ENCODE data around the gene CAPN12. TPM values are rescaled to one million over a fixed set of nuclear protein-coding genes. Genes with fewer than 3 reads are reported as not detected.

CAPN12 gene
- polyA plus RNA-seq, 1 donor (not counting 4 experiments of a cell fraction or from before 2014, with no cell fraction given): 5.6 TPM

- Histone ChIP-seq H3K27me3 (ENCODE audit: control insufficient read depth, extremely low read depth, insufficient read depth, low read length) (no peaks in the 10 kb centered on the region), H3K4me2 (ENCODE audit: control insufficient read depth, extremely low read depth, insufficient read depth, low read depth, low read length) (no peak overlapping the region), H3K36me3 (ENCODE audit: control insufficient read depth in 2 of 2, extremely low read depth in 1 of 2, insufficient read depth in 2 of 2, low read length in 2 of 2) (peaks cover 21 to 36% of the 10 kb centered on the region in 2 experiments), H3K79me2 (ENCODE audit: control insufficient read depth, insufficient read depth, low read length) (peaks cover 1% of the 10 kb centered on the region), H3K27ac (ENCODE audit: control insufficient read depth, insufficient read depth, low read length) (no peak overlapping the region), H2AFZ (ENCODE audit: control insufficient read depth, low read length) (no peak overlapping the region), H3K4me3 (ENCODE audit: control insufficient read depth in 2 of 3, extremely low read depth in 1 of 3, insufficient read depth in 2 of 3, low read depth in 1 of 3, low read length in 3 of 3) (no peak overlapping the region), H3K9ac (ENCODE audit: control insufficient read depth, extremely low read depth, insufficient read depth, low read length) (no peak overlapping the region), H3K9me3 (ENCODE audit: control insufficient read depth, low read depth, low read length) (no peaks in the 10 kb centered on the region), H4K20me1 (ENCODE audit: control insufficient read depth, extremely low read depth, insufficient read depth, low read length) (no peaks in the 10 kb centered on the region), H3K4me1 (ENCODE audit: control insufficient read depth, extremely low read depth, insufficient read depth, low read length) (peaks cover 20% of the 10 kb centered on the region), H3K9me1 (ENCODE audit: control insufficient read depth, extremely low read depth, insufficient read depth, low read length) (peaks cover 3% of the 10 kb centered on the region)
- FAIRE-seq (no peak), DNase-seq (ENCODE audit: low read depth, low spot score) (no peak)
- dilution Hi-C loops (cut with MboI; ENCODE audit: extremely low pct_ligation_motif_present, low sequenced_read_pairs): no loop called here
- TF ChIP-seq EZH2 (IDR thresholded peaks at IDR 0.05; ENCODE audit: low read length) (no peak), CTCF (optimal IDR thresholded peaks at IDR 0.05 in 1 of 3, IDR thresholded peaks at IDR 0.05 in 1 of 3, conservative IDR thresholded peaks at IDR 0.05 in 1 of 3; ENCODE audit: extremely low read depth in 1 of 3, insufficient read depth in 2 of 3, low read length in 3 of 3) (no peak)
Observed at GRCh38 chr19:38731654-38732301, 12.5 kb downstream of the CAPN12 start.

- DNase-seq (ENCODE audit: low read depth, low spot score): no peak
- Histone ChIP-seq H3K27ac (ENCODE audit: control insufficient read depth, insufficient read depth, low read length) (no peak overlapping the region), H3K9ac (ENCODE audit: control insufficient read depth, extremely low read depth, insufficient read depth, low read length) (no peak overlapping the region), H3K4me1 (ENCODE audit: control insufficient read depth, extremely low read depth, insufficient read depth, low read length) (peaks cover 20% of the 10 kb centered on the region), H3K4me3 (ENCODE audit: control insufficient read depth in 2 of 3, extremely low read depth in 1 of 3, insufficient read depth in 2 of 3, low read depth in 1 of 3, low read length in 3 of 3) (no peak overlapping the region), H3K27me3 (ENCODE audit: control insufficient read depth, extremely low read depth, insufficient read depth, low read length) (no peaks in the 10 kb centered on the region), H4K20me1 (ENCODE audit: control insufficient read depth, extremely low read depth, insufficient read depth, low read length) (no peaks in the 10 kb centered on the region), H3K9me3 (ENCODE audit: control insufficient read depth, low read depth, low read length) (no peaks in the 10 kb centered on the region), H2AFZ (ENCODE audit: control insufficient read depth, low read length) (no peak overlapping the region), H3K79me2 (ENCODE audit: control insufficient read depth, insufficient read depth, low read length) (peaks cover 2% of the 10 kb centered on the region), H3K9me1 (ENCODE audit: control insufficient read depth, extremely low read depth, insufficient read depth, low read length) (peaks cover 3% of the 10 kb centered on the region), H3K36me3 (ENCODE audit: control insufficient read depth in 2 of 2, extremely low read depth in 1 of 2, insufficient read depth in 2 of 2, low read length in 2 of 2) (peaks cover 28 to 42% of the 10 kb centered on the region in 2 experiments), H3K4me2 (ENCODE audit: control insufficient read depth, extremely low read depth, insufficient read depth, low read depth, low read length) (no peak overlapping the region)
- TF ChIP-seq EZH2 (IDR thresholded peaks at IDR 0.05; ENCODE audit: low read length): no peak
- TF ChIP-seq CTCF (optimal IDR thresholded peaks at IDR 0.05 in 1 of 3, IDR thresholded peaks at IDR 0.05 in 1 of 3, conservative IDR thresholded peaks at IDR 0.05 in 1 of 3; ENCODE audit: extremely low read depth in 1 of 3, insufficient read depth in 2 of 3, low read length in 3 of 3): no peak
- FAIRE-seq: no peak
- dilution Hi-C loops (cut with MboI; ENCODE audit: extremely low pct_ligation_motif_present, low sequenced_read_pairs): no loop called here
Observed at GRCh38 chr19:38730731-38731589, 13.3 kb downstream of the CAPN12 start.
